Eye (tissue), 1 donor: ENCODE data around the gene PHYH.
"Not testable (repeated sequence)": the region's sequence is repeated elsewhere in the genome, so short reads cannot be mapped to it uniquely, and the experiment has no call there.

Source experiments
- DNase-seq: peaks from one replicate; pipeline ENCODE4 v3.0.0-alpha.2; 2015

Gene PHYH

DNA sequence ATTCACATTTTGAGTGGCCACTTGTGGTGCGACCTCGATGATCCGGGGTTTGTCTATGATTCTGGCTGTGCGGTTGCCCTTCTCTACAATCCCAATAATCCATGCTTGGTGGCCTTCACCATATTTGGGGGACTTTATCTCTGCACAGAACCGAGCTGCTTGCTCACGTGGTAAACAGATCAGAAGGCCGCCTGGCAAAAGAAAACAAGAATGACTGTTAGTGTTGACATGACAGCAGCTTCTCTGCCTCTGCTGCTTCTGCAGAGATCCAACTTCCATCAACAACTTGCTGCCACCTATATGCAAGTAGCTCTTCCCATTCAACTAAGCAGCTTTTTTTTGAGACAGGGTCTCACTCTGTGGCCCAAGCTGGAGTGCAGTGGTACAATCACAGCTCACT lies 19.3 kb upstream of the PHYH start:
- no peak for DNase-seq

DNA sequence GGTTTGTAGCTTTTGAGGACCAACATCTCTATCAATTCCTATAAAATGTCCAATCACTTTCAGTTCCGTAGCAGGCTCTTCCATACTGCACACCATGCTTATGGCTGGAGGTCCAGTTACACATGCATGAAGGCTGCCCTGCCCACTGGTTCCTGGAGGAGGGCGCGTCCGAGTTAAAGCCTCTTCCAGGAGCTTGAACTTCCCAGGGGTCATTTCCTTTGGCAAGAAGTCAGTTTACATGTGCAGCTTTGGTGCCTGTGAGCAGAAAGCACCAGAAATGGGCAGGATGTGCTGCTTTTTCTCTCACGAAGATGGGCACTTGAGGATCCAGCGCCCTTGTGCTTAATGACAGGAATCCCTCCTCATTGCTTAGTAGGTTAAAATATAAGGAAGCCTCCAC lies 17.6 kb upstream of the PHYH start:
- no peak for DNase-seq

DNA sequence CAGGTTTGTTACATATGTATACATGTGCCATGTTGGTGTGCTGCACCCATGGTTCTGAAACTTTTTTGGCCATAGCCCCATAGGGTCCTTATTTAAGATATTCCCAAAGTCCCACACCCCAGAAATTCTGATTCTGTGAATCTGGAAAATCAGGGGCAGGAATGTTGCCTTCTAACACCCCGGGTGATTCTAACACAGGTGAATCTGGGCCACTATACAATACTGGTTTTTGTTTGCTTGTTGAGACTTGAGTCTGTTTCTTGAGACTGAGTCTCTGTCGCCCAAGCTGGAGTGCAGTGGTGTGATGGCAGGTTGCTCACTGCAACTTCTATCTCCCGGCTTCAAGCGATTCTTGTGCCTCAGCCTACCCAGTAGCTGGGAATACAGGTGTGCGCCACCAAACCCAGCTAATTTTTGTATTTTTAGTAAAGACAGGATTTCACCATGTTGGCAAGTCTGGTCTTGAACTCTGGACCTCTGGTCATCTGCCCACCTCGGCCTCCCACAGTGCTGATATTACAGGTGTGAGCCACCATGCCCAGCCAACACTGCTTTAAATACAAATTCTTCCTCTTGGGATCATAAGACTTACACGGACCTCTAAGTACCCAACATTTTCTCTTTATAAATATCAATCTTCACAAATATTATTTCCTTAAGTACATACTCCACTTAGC lies 16.9 kb upstream of the PHYH start:
- DNase-seq = no peak

DNA sequence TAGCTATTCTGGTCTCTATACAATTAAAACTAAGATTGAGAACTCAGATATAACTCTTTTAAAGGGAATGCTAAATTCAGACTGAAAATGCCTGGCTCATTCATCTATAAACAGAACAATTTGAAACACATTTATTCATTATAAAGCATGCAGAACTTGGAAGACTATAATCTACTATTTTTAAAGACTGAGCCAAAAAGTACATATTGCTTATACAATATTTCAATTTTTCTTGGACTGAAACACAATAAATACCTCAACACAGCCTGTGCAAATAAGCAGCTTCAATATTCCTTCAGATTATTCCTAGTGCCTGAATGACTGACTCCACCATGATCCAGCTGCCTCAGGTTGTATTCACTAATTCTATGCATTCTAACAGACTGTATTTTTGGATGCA lies 15.5 kb upstream of the PHYH start:
- DNase-seq = peak; percentile 41

DNA sequence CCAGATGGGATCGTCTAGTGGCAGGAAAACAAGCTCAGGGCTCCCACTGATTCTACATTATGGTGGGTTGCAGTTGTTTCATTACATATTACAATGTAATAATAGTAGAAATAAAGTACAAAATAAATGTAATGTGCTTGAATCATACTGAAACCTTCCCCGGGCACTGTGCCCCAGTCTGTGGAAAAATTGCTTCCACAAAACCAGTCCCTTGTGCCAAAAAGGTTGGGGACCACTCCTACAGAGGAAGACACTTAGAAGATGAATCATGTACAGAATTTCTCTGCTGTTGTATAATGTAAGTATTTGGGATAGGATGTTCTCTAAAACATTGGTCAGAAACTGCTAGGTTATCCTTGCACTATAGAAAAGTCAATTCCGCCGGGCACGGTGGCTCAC lies 11.3 kb upstream of the PHYH start:
- DNase-seq = no peak

DNA sequence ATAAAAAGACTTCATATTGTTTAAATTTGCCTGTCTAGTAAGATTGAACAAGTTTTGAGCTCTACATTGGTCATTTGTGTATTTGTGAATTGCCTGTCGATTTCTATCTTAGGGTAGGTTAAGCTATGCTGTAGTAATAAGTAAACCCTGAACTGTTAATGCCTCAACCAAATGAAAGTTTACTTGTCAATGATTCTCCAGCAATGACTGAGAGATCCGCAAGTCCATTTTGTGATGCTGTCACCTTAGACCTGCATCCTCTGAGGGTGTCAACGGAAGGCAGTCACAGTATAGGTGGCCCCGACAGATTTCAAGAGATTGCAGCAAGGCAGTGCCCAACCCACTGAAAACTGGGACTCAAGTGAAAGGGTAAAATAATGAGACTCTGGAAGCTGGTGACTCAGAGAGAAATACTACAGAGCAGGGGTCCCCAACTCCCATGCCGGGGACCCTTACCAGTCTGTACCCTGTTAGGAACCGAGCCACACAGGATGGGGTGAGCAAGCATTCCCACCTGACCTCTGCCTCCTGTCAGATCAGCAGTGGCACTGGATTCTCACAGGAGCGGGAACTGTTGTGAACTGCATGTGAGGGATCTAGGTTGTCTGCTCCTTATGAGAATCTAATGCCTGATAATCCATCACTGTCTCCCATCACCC lies 10.8 kb upstream of the PHYH start:
- no peak for DNase-seq

DNA sequence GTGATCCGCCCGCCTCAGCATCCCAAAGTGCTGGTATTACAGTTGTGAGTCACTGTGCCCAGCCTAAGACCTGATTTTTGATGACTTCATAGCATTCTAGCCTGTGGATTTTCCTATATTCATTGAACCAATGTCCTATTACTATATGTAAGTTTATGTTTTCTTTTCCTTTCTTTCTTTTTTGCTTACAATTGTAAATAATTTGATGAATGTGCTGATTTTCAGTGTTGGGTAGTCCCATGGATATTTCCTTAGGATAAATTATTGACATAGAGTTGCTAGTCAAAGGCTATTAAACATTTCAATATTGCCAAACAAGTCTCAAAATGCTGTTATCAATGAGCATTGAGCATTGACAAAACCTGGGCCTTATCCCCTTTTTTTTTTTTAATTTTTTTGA lies 9.9 kb upstream of the PHYH start:
- DNase-seq = no peak

DNA sequence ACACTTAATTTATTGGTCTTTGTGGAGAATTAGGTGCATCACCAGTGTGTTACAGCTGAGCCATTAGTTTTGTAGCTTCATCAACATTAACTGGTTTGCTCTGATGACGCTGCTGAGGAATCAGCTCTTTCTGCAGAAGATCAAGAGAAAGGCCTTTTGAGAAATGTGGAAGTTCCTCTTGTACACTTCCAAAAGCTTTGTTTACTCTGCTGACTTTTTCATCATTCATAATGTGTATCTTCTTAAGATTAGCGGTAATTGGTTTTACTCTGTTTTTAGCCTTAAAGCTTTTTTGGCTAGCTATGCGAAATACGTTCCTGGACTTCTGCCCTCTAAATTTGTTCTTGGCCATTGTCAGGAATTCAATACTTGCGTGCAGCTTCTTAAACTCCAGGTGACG lies 8.2 kb upstream of the PHYH start:
- DNase-seq = no peak

DNA sequence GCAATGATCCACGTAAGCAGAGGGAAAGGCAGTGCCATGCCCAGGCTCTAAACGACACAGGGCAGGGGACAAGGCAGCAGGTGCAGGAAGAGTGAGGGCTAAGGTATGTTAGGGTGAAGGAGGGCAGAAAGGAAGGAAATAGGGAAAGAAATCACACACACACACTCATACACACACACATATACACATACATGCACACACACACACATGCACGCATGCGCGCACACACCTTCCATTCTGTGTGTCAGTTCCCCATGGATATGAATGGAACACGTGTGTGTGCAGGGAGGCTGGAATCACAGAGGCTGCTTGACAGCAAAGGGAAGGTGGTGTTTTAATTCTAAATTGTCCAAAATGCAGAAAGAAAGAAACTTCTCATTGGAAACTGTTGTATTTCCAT lies 6.2 kb upstream of the PHYH start:
- no peak for DNase-seq

DNA sequence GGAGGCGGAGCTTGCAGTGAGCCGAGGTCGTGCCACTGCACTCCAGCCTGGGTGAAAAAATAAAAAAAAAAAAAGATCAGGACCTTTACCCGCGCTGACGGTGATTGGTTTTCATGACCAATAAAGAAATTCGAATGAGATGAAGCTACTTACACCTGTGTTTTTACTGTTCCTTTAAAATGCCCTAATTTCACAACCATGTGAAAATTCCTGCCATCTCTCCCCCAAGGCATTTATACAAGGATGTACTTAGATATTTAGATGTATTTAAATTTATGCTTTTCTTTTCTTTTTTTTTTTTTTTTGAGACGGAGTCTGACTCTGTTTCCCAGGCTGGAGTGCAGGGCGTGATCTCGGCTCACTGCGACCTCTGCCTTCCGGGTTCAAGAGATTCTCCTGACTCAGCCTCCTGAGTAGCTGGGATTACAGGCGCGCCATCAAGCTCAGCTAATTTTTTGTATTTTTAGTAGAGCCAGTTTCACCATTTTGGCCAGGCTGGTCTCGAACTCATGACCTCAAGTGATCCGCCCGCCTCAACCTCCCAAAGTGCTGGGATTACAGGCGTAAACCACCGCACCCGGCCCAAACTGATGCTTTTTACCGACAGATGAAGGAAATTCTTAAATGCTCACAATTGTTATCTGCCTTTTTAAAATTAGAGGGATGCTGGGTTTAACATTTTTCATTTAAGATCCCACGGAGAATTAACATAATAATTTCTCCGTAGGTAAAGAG lies 3.1 kb upstream of the PHYH start:
- DNase-seq = no peak

DNA sequence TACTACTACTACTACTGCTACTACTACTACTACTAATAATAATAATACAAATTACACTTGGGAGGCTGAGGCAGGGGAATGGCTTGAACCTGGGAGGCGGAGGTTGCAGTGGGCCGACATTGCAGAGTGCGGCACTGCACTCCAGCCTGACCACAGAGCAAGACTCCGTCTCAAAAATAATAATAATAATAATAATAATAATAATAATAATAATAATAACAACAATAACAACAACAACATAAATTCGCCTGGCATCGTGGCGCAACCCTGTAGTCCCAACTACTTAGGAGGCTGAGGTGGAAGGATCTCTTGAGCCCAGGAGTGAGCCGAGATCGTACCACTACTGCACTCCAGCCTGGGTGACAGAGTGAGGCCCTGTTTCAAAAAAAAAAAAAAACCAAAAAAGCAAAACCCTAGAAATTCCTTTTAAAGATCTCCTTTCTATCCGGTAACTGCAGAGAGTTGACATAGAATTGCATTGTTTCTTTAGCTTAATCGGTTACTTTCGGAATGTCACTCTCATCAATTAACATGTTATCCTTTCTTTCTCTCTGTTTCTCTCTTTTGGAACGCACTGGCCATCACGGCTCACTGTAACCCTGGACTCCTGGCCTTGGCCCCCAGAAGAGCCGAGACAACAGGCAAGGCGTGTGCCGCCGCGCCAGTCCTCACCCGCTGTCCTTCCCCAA lies 972 bp downstream of the PHYH start:
- no peak for DNase-seq

DNA sequence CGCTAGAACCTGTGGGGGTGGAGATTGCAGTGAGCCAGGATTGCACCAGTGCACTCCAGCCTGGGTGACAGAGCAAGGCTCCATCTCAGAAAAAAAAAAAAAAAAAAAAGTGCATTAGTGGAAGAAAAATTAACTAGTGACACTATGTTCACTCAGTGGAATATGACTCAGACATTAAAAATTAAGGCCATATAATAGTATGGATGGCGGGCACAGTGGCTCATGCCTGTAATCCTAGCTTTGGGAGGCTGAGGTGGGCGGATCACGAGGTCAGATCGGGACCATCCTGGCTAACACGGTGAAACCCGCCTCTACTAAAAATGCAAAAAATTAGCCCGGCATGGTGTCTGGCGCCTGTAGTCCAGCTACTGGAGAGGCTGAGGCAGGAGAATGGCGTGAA lies 3.4 kb downstream of the PHYH start:
- DNase-seq = no peak

DNA sequence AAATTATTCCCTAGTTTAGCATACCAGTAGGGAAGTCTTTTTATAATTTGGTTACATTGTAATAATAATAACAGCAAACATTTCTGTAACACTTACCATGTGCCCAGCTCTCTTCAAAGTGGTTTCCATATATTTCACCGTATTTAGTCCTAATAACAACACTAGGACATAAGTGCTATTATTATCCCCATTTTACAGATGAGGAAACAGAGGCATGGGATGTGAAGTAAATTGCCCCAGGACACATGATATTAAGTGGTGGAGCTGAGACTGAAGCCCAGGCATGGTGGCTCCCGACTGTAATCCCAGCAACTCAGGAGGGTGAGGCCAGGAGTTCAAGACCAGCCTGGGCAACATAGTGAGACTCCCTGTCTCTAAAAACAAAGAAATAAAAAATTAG lies 5.1 kb downstream of the PHYH start:
- DNase-seq = no peak

DNA sequence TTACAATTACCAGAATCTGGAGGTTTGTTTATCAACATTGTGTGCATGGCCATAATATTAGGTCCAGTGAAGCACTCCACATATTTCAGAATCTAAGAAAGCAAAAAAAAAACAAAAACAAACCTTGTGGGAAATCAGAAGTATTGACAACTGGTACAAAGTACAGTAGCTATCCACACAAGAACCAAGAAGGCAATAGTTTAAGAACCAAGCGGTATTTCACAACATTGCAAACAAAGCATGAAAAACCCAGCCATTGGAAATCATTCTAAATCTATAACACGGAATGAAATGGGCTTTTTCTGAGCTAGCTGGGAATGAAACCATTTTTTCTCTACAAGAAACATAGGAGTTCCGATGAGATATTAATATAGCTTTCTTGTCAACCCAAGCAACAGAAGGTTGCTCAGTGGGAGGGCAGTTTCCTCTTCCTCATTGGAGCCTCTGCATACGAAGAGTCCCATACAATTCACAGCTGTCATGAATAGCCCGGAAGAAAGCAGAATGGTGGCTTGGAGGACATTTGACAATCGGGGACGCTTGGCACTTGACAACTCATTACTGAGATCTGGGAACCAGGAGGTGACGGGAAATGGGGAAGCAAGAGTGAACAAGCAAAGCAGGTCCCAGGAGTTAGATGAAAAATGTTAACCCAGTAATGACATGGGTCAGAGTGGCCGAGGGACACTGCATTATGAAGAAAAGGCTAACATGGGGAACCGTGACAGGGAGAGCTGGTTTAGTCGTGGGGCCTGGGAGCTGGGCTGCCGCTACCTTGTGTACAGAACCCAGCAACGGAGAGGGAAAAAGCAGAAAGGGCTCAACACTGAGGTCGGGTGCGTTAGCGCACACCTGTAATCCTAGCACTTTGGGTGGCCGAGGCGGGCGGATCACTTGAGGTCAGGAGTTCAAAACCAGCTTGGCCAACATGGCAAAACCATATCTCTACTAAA lies 7.8 kb downstream of the PHYH start:
- peak; percentile 27 for DNase-seq

DNA sequence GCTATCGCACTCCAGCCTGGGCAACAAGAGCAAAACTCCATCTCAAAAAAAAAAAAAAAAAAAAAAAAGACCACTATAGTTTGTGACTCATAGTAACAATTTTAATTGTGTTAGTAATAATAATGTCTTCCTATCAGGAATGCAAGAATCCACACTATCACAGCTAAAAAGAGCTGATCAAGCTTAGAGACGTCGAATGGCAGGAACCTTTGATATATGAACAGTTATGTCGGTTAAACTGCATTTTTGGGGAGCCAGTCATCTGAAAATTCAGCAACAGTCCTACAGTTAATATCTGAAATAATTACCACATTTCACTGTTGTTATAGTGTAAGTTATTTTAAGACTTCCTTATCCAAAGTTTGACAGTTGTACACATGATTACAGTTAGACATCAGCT lies 8.8 kb downstream of the PHYH start:
- DNase-seq = no peak

DNA sequence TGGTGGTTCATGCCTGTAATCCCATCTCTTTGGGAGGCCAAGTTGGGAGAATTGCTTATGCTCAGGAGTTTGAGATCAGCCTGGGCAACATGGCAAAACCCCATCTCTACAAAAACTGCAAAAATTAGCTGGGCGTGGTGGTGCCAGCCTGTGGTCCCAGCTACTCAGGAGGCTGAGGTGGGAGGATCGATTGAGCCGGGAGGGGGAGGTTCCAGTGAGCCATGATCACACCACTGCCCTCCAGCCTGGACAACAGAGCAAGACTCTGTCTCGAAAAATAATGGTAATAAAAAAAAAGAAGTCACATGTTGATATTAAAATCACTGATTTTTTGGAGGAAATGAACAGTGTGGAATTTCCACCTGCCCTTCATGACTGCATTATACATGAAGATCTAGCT lies 15.8 kb downstream of the PHYH start:
- no peak for DNase-seq

DNA sequence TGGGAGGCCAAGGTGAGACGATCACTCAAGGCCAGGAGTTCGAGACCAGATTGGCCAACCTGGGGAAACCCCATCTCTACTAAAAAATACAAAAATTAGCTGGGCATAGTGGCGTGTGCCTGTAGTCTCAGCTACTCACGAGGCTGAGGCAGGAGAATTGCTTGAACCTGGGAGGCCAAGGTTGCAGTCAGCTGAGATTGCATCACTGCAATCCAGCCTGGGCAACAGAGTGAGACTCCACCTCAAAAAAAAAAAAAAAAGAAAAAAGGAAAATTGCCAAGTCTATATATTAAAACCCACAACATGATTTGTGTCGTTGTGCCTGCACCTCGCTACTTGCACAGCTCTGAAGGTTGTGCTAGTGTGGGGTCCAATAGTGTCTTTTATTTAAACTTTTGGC lies 17.5 kb downstream of the PHYH start:
- DNase-seq = not testable (repeated sequence)

DNA sequence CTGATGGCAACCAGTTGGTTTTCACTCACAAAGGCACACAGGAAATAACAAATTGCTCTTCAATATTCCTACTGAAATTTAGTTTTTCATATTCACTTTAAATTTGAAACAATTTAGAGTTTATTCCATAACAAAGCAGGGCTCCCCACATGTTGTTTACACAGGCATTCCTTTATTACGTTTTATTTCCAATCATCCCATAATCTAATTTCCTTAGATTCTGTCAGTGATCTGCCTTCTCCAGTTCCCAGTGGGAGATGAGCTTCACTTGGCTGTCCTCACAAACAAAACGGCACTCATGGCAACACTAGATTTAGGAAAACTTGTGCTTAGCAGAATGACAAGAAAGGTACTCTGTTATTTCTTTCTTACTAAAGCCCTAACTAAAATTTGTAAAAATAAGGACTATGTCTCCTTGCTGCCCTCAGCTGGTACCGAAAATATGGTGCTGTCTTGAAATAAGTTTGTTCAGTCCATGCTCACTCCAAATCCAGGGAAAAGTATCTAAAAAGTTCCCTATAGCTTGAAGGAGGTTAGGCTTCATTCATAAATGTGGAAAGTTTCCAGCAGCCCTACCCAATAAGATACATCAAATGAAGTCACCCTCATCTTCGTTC lies 23.0 kb downstream of the PHYH start:
- peak; percentile 29 for DNase-seq

DNA sequence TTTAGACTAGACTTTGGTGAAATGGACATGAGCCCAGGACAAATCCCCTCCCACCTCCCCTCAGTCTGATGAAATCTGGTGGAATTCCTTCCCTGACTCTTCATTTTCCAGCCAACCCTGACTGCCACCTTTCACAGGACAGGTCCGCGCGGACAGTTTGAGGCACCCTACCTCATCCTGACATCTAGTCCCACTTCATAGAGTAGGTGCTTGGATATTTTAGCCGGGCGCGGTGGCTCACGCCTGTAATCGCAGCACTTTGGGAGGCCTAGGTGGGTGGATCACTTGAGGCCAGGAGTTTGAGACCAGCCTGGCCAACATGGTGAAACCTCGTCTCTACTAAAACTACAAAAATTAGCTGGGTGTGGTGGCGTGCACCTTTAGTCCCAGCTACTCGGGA lies 23.7 kb downstream of the PHYH start:
- DNase-seq = not testable (repeated sequence)

DNA sequence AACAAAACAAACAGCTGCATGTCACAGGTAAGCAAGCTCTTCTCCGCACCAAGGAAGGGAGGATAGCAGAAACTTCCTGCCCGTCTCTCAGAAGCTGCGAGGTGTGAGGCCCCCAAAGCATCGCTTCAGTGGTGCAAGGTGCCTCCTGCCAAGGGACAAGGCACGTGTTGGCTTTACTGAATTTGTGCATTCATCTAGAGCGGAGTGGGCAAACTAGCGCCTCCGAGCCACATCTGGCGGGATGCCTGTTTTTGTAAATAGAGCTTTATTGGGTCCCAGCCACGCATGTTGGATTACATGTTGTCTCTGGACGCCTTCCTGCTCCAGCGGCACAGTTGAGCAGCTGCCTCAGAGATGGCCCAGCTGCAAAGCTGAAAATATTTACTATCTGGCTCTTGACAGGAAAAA lies 27.7 kb downstream of the PHYH start:
- peak; percentile 66 for DNase-seq

DNA sequence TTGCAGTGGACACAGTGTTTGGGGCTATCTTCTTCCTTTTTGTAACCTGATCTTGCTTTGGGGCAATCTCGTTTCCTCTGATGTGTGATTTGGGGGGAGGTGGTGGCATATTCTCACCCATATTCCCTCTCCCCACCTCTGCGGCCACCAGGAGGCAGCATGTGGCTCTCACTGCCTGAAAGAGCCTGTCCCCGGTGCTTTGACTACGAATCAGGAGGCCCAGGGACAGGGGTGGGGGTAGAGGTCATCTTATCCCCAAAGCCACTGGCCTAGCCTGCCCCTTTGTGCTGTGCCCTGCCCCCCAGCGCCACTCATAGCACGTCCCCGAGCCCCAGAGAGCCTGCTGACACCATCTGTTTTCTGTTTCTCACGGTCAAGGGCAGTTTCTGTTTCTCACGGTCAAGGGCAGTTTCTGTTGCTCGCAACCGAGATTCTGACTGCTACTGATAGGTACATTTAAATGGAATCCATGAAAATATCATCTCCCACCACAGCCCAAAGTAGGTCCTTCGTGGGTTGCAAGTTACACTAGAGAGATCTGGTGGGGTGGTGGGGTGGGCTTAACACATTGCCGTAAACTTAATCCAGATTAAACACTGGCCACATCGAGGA lies 28.2 kb downstream of the PHYH start:
- peak; percentile 25 for DNase-seq
